Measurements from ENCODE around the gene HSD11B1. TPM values are rescaled to one million over a fixed set of nuclear protein-coding genes. Genes with fewer than 3 reads are reported as not detected.

Gene HSD11B1
- total RNA-seq: 4.1 TPM
- long read RNA-seq, partial matches to known transcripts: 1 of 4 reads
- long read RNA-seq, other reads (novel, unspliced or antisense): 0 of 4 reads

DNA sequence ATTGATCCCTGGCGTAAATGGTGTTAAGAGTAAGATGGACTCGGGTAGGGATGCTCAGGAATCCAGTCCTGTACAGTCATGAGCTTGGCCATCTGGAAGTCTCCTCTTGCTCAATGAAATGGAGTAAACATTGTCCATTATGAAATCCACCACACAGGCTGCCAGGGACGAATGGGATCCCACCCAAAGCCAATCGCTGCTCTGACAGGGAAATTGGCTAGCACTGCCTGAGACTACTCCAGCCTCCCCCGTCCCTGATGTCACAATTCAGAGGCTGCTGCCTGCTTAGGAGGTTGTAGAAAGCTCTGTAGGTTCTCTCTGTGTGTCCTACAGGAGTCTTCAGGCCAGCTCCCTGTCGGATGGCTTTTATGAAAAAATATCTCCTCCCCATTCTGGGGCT lies at the start of gene HSD11B1:
Gene HSD11B1, plus strand, starts transcription at position 263 of the 400 bp plus-strand sequence. Its CDS starts 97 bp downstream, at position 360.
- intact Hi-C loops (cut with micrococcal nuclease): no loop called here
- Histone ChIP-seq H3K4me3 (no peak within 1 kb of the TSS), H3K4me1 (peaks cover 17% of the 10 kb centered on the region), H3K27ac (replicated peaks) (peak within 1 kb of the TSS; percentile 73), H3K9me3 (replicated peaks) (no peaks in the 10 kb centered on the region), H3K27me3 (ENCODE audit: low read depth) (no peaks in the 10 kb centered on the region), H3K36me3 (no peaks in the 10 kb centered on the region)
- no peak for TF ChIP-seq CTCF (IDR thresholded peaks at IDR 0.05; ENCODE audit: borderline replicate concordance)
- peak; percentile 71 for DNase-seq

- TF ChIP-seq CTCF (IDR thresholded peaks at IDR 0.05; ENCODE audit: borderline replicate concordance): no peak
- intact Hi-C loops (cut with micrococcal nuclease): no loop called here
- H3K27ac ChIP-seq (replicated peaks): no peak overlapping the region
Observed at GRCh38 chr1:209655411-209656231, 49.0 kb upstream of the HSD11B1 start.

GRCh38 chr1:209657140-209657879 lies 47.3 kb upstream of the HSD11B1 start:
- Histone ChIP-seq H3K4me1 (peaks cover 25% of the 10 kb centered on the region), H3K4me3 (no peak overlapping the region), H3K27me3 (ENCODE audit: low read depth) (peaks cover 5% of the 10 kb centered on the region), H3K27ac (replicated peaks) (no peak overlapping the region), H3K36me3 (no peaks in the 10 kb centered on the region), H3K9me3 (replicated peaks) (no peaks in the 10 kb centered on the region)
- TF ChIP-seq CTCF (IDR thresholded peaks at IDR 0.05; ENCODE audit: borderline replicate concordance): no peak
- intact Hi-C loops (cut with micrococcal nuclease): no loop called here
- no peak for DNase-seq

More at GRCh38 chr1:209655411-209656231, 49.0 kb upstream of the HSD11B1 start:
- H3K27me3 ChIP-seq (ENCODE audit: low read depth): peaks cover 5% of the 10 kb centered on the region
- no peaks in the 10 kb centered on the region for H3K36me3 ChIP-seq
- DNase-seq: no peak
- H3K9me3 ChIP-seq (replicated peaks): no peaks in the 10 kb centered on the region
- H3K4me3 ChIP-seq: no peak overlapping the region
- H3K4me1 ChIP-seq: peaks cover 37% of the 10 kb centered on the region

GRCh38 chr1:209657918-209658317 lies 46.7 kb upstream of the HSD11B1 start:
- H3K27ac ChIP-seq (replicated peaks): no peak overlapping the region
- H3K36me3 ChIP-seq: no peaks in the 10 kb centered on the region
- no peak overlapping the region for H3K4me3 ChIP-seq
- DNase-seq: no peak
- no peak for TF ChIP-seq CTCF (IDR thresholded peaks at IDR 0.05; ENCODE audit: borderline replicate concordance)
- peaks cover 5% of the 10 kb centered on the region for H3K27me3 ChIP-seq (ENCODE audit: low read depth)
- no peaks in the 10 kb centered on the region for H3K9me3 ChIP-seq (replicated peaks)
- H3K4me1 ChIP-seq: peaks cover 19% of the 10 kb centered on the region
- intact Hi-C loops (cut with micrococcal nuclease): no loop called here

DNA sequence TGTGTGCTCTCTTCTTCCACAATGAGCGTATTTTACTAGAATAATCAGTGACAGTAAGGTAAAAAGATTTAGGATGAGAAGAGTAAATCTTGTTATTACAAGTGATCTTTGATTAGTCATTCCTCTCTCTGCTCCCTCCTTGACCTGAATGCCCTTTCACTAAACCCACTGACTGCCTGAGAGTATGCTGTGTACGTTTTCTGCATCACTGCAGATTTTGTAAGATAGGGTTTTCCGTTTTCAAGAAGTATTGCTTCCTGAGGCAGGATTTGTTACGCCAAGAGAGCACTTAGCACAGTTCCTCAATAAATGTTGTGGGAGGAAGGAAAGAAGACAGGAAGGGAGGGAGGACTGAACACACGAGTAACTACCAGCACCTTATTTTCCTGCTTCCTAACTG lies 44.7 kb upstream of the HSD11B1 start:
- intact Hi-C loops (cut with micrococcal nuclease): no loop called here
- Histone ChIP-seq H3K36me3 (no peaks in the 10 kb centered on the region), H3K4me1 (peaks cover 3% of the 10 kb centered on the region), H3K27ac (replicated peaks) (no peak overlapping the region), H3K27me3 (ENCODE audit: low read depth) (peaks cover 5% of the 10 kb centered on the region), H3K4me3 (no peak overlapping the region), H3K9me3 (replicated peaks) (no peaks in the 10 kb centered on the region)
- DNase-seq: no peak
- no peak for TF ChIP-seq CTCF (IDR thresholded peaks at IDR 0.05; ENCODE audit: borderline replicate concordance)

Measured in left ventricle myocardium inferior (tissue), 1 donor.